GM19025 (cell line): ENCODE results near the gene SH2D5.

Experiments used
- ATAC-seq: cut with Tn5 transposase; IDR thresholded peaks from one replicate; pipeline ENCODE4 v1.9.1; 2021; ENCODE audit warnings: mild to moderate bottlenecking, low read depth, moderate library complexity; ENCODE audit not compliant: unreplicated experiment

Gene SH2D5

DNA sequence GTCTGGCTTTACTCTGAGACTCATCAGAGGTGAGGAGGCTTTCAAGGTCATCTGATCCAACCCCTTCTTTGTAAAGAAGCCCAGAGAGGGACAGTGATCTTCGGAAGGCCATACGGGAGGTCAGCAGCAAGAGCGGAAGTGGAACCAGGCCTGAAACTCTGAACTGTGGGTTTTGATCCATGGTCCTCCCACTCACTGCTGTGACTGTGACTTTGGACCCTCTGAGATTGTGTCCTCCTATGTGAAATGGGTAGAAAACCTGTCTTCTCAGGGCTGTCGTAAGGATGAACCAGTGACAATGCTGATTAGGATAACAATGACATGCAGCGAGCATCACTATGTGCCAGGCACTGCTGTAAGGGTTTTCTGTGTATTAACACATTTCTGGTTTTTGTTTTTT, 61.6 kb downstream of the SH2D5 start:
- ATAC-seq: no peak
